Measurements from ENCODE around the gene ELAPOR1. TPM values are rescaled to one million over a fixed set of nuclear protein-coding genes. Genes with fewer than 3 reads are reported as not detected.

The ELAPOR1 gene
- total and polyA plus RNA-seq, 12 donors = 0.06 to 0.54 (median 0.30) TPM; not detected in 2

GRCh38 chr1:109096120-109096519 lies 17.8 kb upstream of the ELAPOR1 start:
- TF ChIP-seq, protein P1, sequence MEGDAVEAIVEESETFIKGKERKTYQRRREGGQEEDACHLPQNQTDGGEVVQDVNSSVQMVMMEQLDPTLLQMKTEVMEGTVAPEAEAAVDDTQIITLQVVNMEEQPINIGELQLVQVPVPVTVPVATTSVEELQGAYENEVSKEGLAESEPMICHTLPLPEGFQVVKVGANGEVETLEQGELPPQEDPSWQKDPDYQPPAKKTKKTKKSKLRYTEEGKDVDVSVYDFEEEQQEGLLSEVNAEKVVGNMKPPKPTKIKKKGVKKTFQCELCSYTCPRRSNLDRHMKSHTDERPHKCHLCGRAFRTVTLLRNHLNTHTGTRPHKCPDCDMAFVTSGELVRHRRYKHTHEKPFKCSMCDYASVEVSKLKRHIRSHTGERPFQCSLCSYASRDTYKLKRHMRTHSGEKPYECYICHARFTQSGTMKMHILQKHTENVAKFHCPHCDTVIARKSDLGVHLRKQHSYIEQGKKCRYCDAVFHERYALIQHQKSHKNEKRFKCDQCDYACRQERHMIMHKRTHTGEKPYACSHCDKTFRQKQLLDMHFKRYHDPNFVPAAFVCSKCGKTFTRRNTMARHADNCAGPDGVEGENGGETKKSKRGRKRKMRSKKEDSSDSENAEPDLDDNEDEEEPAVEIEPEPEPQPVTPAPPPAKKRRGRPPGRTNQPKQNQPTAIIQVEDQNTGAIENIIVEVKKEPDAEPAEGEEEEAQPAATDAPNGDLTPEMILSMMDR (IDR thresholded peaks at IDR 0.05) = no peak
- H3K27me3 ChIP-seq = no peaks in the 10 kb centered on the region
- no peak for ATAC-seq
- DNase-seq = no peak
- 42% methylated on average over 1 of the region's 1 CpG for WGBS, 2 donors
- H3K36me3 ChIP-seq = peaks cover 0 to 52% (median 20%) of the 10 kb centered on the region in 9 donors
- H3K4me1 ChIP-seq = peaks cover 8 to 69% (median 46%) of the 10 kb centered on the region in 9 donors
- no peak overlapping the region for H3K4me3 ChIP-seq
- H3K9me3 ChIP-seq = no peaks in the 10 kb centered on the region
- peak overlapping the region in 2 of 10 donors; percentile 1 to 19 for H3K27ac ChIP-seq
- intact Hi-C loops (cut with DNase I) = loop anchor here in 2 of 10 donors (10.0 kb wide), 2 partner anchors 51 to 299 kb away; partner anchors contain the start of genes SORT1 (in 1 of the 2) and WDR47 (in 1 of the 2)

DNA sequence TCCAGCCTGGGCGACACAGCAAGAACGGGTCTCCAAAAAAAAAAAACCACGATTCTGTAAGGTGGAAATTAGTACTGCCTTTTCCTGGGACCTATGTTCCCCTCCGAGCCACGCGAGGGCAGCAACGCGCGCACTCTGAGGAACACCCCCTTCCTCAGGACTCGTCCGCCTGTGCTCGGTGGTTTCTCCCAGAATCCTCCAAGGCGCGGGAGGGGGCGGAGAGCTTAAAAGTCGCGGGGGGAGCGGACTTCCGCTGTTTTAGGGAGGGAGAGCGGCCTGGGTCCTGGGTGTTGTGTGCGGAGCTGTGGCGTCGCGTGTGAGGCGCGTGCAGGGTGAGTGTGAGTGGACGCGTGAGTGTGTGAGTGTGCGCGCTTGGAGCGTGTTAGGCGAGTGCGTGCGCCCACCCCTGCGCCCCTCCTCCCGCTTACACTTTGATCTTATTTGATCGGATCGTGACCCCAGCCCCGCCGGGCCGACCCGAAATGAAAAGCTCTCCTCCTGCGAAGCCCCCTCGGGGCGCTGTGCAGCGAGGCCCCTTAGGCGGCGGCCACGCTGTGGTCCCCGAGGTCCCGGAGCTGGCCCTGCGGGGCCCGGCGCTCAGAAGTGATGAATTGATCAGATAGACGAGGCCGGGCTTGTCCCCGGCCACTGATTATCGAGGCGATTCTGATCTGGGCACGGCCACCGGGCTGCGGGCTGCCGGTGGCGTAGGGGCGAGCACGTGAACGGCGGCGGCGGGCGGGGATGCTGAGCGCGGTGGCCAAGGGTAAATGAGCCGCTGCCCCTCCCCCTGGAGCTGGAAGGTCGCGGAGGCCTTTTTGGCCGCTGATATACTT lies 13.8 kb upstream of the ELAPOR1 start:
- Histone ChIP-seq H3K27ac (peak overlapping the region; percentile 94 to 100 (median 98)), H3K4me1 (peaks cover 0 to 38% (median 22%) of the 10 kb centered on the region in 9 donors), H3K27me3 (no peaks in the 10 kb centered on the region), H3K4me3 (peak overlapping the region; percentile 81 to 100 (median 96)), H3K36me3 (peaks cover 0 to 30% (median 8%) of the 10 kb centered on the region in 9 donors), H3K9me3 (no peaks in the 10 kb centered on the region)
- WGBS, 2 donors = 0% methylated on average over 76 to 77 of the region's 77 CpGs
- intact Hi-C loops (cut with DNase I) = loop anchor here in 7 of 10 donors (1.0 to 10.0 kb wide), 9 partner anchors 10 to 295 kb away; partner anchors contain the start of genes WDR47 (in 4 of the 7), CLCC1 (in 2 of the 7), SARS1 (in 1 of the 7) and SORT1 (in 1 of the 7)
- TF ChIP-seq, protein P1 (IDR thresholded peaks at IDR 0.05) = peak; percentile 76 to 96 (median 90)
- DNase-seq (peak; percentile 96 to 98), ATAC-seq (peak; percentile 97 to 99 (median 99))

DNA sequence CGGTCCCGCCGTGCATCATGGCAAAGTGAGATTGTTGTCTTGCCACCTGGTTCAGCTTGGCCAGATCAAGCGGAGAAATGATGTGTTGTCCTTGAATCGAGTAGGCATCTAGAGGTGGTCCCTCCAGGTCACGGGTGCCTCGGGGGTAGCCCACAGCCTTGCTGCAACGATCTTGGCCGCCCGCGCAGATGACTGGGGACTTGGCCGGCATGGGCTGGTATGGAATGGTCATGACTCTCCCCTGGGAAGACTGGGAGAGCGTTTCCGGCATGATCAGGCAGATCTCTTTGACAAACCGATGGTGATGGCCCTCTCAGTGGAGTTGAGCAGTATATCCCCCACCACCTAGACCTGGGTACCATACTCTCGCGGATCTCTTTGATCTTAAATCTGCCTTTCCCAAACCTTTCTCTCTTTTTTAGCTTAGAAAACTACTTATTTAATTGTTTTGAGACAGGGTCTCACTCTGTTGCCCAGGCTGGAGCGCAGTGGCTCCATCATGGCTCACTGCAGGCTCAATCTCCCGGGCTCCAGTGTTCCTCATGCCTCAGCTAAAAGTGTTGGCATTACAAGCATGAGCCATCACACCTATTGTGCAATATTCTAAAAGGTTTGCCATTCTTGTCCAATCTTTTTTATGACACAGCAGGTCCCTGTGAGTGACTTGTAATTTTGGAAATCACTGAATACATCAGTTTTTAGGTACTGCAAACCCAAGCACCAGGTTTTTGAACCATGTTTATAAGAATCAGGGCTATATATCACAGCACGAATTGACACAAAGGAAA lies 9.4 kb upstream of the ELAPOR1 start:
- Histone ChIP-seq H3K4me1 (peaks cover 0 to 15% (median 13%) of the 10 kb centered on the region in 9 donors), H3K9me3 (no peaks in the 10 kb centered on the region), H3K4me3 (no peak overlapping the region), H3K27me3 (no peaks in the 10 kb centered on the region), H3K36me3 (peaks cover 0 to 13% (median 0%) of the 10 kb centered on the region in 9 donors), H3K27ac (no peak overlapping the region)
- 87 to 88% methylated on average over 20 of the region's 20 CpGs for WGBS, 2 donors
- TF ChIP-seq, protein P1 (IDR thresholded peaks at IDR 0.05) = no peak
- no peak for ATAC-seq
- intact Hi-C loops (cut with DNase I) = loop anchor here in 5 of 10 donors (5.0 to 10.0 kb wide), 5 partner anchors 60 to 140 kb away; partner anchors contain the start of genes WDR47 (in 3 of the 5), CLCC1 (in 1 of the 5) and SARS1 (in 1 of the 5)
- no peak for DNase-seq

- Histone ChIP-seq H3K36me3 (peaks cover 0 to 13% (median 0%) of the 10 kb centered on the region in 9 donors), H3K4me1 (peaks cover 0 to 10% (median 8%) of the 10 kb centered on the region in 9 donors), H3K9me3 (no peaks in the 10 kb centered on the region), H3K4me3 (no peak overlapping the region), H3K27ac (no peak overlapping the region), H3K27me3 (no peaks in the 10 kb centered on the region)
- TF ChIP-seq, protein P1 (IDR thresholded peaks at IDR 0.05) = no peak
- 70 to 80% methylated on average over 4 of the region's 4 CpGs for WGBS, 2 donors
- no peak for ATAC-seq
- intact Hi-C loops (cut with DNase I) = loop anchor here in 3 of 10 donors (10.0 kb wide), 3 partner anchors 61 to 141 kb away; partner anchors contain the start of genes CLCC1 (in 1 of the 3) and WDR47 (in 1 of the 3)
- DNase-seq = no peak
Measured at GRCh38 chr1:109105881-109106280, 8.0 kb upstream of the ELAPOR1 start.

All from heart right ventricle (tissue), 16 donors.